Hematopoietic multipotent progenitor cell treated with erythropoietin and hydrocortisone succinate and interleukin-3 and kit ligand, for 8 days (in vitro differentiated cells): ENCODE measurements around the gene CBX6.

Experiments
- DNase-seq: peaks from one replicate; pipeline ENCODE4 v3.0.0-alpha.2; 2015

CBX6 gene

GRCh38 chr22:38815842-38816241 is 56.2 kb downstream of the CBX6 start:
- no peak for DNase-seq
